Subcutaneous adipose tissue (tissue), 4 donors: Measurements from ENCODE around the gene SYTL3. TPM values are rescaled to one million over a fixed set of nuclear protein-coding genes. Genes with fewer than 3 reads are reported as not detected.

Experiments used
- total RNA-seq, 4 donors: library from RNA; depleted of rRNA; stranded (reverse); fragments of >200 nt; gene quantifications; one replicate each; pipeline ENCODE4 v1.1.0, GENCODE V29; 2016
- TF ChIP-seq, protein P1 (sequence below): fragments of 450-650 bp; IDR thresholded peaks from one replicate; pipeline ENCODE4 v1.5.1; 2016; ENCODE audit warnings: low read depth, mild to moderate bottlenecking, control low read depth, antibody characterized with exemption, moderate library complexity

Gene SYTL3
- total RNA-seq, 4 donors from 2014 or later, result 1.3 to 18.2 (median 6.3) TPM

- TF ChIP-seq, protein P1, sequence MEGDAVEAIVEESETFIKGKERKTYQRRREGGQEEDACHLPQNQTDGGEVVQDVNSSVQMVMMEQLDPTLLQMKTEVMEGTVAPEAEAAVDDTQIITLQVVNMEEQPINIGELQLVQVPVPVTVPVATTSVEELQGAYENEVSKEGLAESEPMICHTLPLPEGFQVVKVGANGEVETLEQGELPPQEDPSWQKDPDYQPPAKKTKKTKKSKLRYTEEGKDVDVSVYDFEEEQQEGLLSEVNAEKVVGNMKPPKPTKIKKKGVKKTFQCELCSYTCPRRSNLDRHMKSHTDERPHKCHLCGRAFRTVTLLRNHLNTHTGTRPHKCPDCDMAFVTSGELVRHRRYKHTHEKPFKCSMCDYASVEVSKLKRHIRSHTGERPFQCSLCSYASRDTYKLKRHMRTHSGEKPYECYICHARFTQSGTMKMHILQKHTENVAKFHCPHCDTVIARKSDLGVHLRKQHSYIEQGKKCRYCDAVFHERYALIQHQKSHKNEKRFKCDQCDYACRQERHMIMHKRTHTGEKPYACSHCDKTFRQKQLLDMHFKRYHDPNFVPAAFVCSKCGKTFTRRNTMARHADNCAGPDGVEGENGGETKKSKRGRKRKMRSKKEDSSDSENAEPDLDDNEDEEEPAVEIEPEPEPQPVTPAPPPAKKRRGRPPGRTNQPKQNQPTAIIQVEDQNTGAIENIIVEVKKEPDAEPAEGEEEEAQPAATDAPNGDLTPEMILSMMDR, result no peak
Observed at GRCh38 chr6:158785036-158785435, 135.2 kb downstream of the SYTL3 start.

- TF ChIP-seq, protein P1, result no peak
Observed at GRCh38 chr6:158786645-158787304, 136.9 kb downstream of the SYTL3 start.

GRCh38 chr6:158787395-158787794 lies 137.5 kb downstream of the SYTL3 start:
- TF ChIP-seq, protein P1, result no peak

- TF ChIP-seq, protein P1, result no peak
Observed at GRCh38 chr6:158789115-158789917, 139.5 kb downstream of the SYTL3 start.

- TF ChIP-seq, protein P1, result no peak
Observed at GRCh38 chr6:158791274-158791855, 141.5 kb downstream of the SYTL3 start.

DNA sequence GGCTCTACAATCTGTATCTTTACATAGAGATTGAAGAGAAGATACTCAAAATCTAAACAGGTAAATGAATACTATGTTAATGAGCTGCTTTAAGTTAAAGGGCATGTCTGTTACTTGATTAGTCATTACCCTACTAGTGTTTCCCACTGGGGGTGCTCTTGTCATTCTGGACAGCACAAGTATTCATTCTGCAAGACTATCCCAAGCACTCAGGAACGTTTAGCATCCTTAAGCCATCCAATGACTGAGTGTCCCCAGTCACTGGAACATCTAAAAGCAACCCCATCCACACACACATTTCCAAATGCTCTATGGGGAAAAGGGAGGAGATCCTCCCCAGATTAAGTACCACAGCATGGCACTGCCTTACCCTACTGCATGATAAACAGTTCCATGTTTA lies 143.6 kb downstream of the SYTL3 start:
- TF ChIP-seq, protein P1, result no peak

GRCh38 chr6:158795516-158795915 lies 145.7 kb downstream of the SYTL3 start:
- TF ChIP-seq, protein P1, result no peak
